Bone marrow (tissue), 2 donors: ENCODE results near the gene KRT17.
A peak's percentile ranks its signal among the peaks of the same experiment; 100 is the strongest.
"Not testable (repeated sequence)": the region's sequence is repeated elsewhere in the genome, so short reads cannot be mapped to it uniquely, and the experiment has no call there.

Source experiments
- DNase-seq, 2 donors: peaks; one replicate each; lab custom pipeline; 2025; lab: John Stamatoyannopoulos, UW

The KRT17 gene

GRCh38 chr17:41634639-41635038 lies 10.3 kb upstream of the KRT17 start:
- no peak for DNase-seq

- DNase-seq = no peak
These were observed 9.3 kb upstream of the KRT17 start for GRCh38 chr17:41633556-41634199.

GRCh38 chr17:41632482-41633105 lies 8.2 kb upstream of the KRT17 start:
- no peak for DNase-seq

GRCh38 chr17:41631898-41632285 lies 7.5 kb upstream of the KRT17 start:
- no peak for DNase-seq

- DNase-seq = no peak
These were observed 6.9 kb upstream of the KRT17 start for GRCh38 chr17:41631025-41631897.

- DNase-seq = no peak
These were observed 5.7 kb upstream of the KRT17 start for GRCh38 chr17:41629826-41630670.

- DNase-seq = no peak
These were observed 4.9 kb upstream of the KRT17 start for GRCh38 chr17:41629316-41629715.

GRCh38 chr17:41628621-41629255 lies 4.4 kb upstream of the KRT17 start:
- not testable (repeated sequence) for DNase-seq

- not testable (repeated sequence) for DNase-seq
These were observed 3.6 kb upstream of the KRT17 start for GRCh38 chr17:41628073-41628370.

- no peak for DNase-seq
These were observed 3.1 kb upstream of the KRT17 start for GRCh38 chr17:41627316-41628072.

- not testable (repeated sequence) for DNase-seq
These were observed 2.5 kb upstream of the KRT17 start for GRCh38 chr17:41626914-41627295.

GRCh38 chr17:41626028-41626913 lies 1.9 kb upstream of the KRT17 start:
- not testable (repeated sequence) for DNase-seq

GRCh38 chr17:41625602-41626001 lies 1.2 kb upstream of the KRT17 start:
- peak in 1 of 2 donors; percentile 32 for DNase-seq

GRCh38 chr17:41623184-41623861 lies 1.1 kb downstream of the KRT17 start:
- DNase-seq = not testable (repeated sequence)

- DNase-seq = not testable (repeated sequence)
These were observed 1.8 kb downstream of the KRT17 start for GRCh38 chr17:41622340-41623183.

GRCh38 chr17:41621916-41622315 lies 2.5 kb downstream of the KRT17 start:
- no peak for DNase-seq

GRCh38 chr17:41621435-41621817 lies 2.9 kb downstream of the KRT17 start:
- DNase-seq = not testable (repeated sequence)
